Gastrocnemius medialis (tissue), 4 donors: ENCODE measurements around the gene DGKG.

Source experiments
- CTCF ChIP-seq, 5 experiments: fragments of 450-650 bp in 3 of 5; fragments of 200-600 bp in 2 of 5; sonication (generic) in 2 of 5; IDR thresholded peaks in 4 of 5; conservative IDR thresholded peaks in 1 of 5; 1 replicate in 4 of 5; 2 replicates in 1 of 5; pipeline ENCODE4 v1.5.1; 2016 to 2019; ENCODE audit warnings: antibody characterized with exemption in 5 of 5, mild to moderate bottlenecking in 3 of 5, moderate library complexity in 3 of 5
- POLR2A ChIP-seq, 2 donors: fragments of 450-650 bp; IDR thresholded peaks; one replicate each; pipeline ENCODE4 v1.6.1; 2017; ENCODE audit warnings: antibody characterized with exemption in 2 of 2, mild to moderate bottlenecking in 2 of 2, moderate library complexity in 2 of 2

GRCh38 chr3:186108941-186109865, 252.8 kb downstream of the DGKG start, which contains the start of gene ETV5:
- TF ChIP-seq CTCF (IDR thresholded peaks at IDR 0.05 in 4 of 5, conservative IDR thresholded peaks at IDR 0.05 in 1 of 5) (peak in 2 of 5 experiments; percentile 20 to 21), POLR2A (IDR thresholded peaks at IDR 0.05) (peak; percentile 86 to 95)
